GM13976 (cell line): Measurements from ENCODE around the gene KIF2A.

ENCODE experiments used
- DNase-seq: peaks from one replicate; pipeline ENCODE4 v3.0.0; 2012; ENCODE audit warnings: low spot score
- in situ Hi-C: fragments of 300-500 bp; cut with MboI; formaldehyde crosslinking; loops from one replicate; pipeline ENCODE4 v1.12.0; 2022; ENCODE audit warnings: low sequenced_read_pairs, mixed read lengths, inconsistent platforms; ENCODE audit not compliant: unreplicated experiment
- TF ChIP-seq, protein P1 (sequence below): IDR thresholded peaks from 2 replicates; pipeline ENCODE4 v1.5.1; 2012; ENCODE audit warnings: borderline replicate concordance, mild to moderate bottlenecking; ENCODE audit not compliant: insufficient read depth; ENCODE audit errors: extremely low read depth, missing control alignments, control extremely low read depth

Gene KIF2A

DNA sequence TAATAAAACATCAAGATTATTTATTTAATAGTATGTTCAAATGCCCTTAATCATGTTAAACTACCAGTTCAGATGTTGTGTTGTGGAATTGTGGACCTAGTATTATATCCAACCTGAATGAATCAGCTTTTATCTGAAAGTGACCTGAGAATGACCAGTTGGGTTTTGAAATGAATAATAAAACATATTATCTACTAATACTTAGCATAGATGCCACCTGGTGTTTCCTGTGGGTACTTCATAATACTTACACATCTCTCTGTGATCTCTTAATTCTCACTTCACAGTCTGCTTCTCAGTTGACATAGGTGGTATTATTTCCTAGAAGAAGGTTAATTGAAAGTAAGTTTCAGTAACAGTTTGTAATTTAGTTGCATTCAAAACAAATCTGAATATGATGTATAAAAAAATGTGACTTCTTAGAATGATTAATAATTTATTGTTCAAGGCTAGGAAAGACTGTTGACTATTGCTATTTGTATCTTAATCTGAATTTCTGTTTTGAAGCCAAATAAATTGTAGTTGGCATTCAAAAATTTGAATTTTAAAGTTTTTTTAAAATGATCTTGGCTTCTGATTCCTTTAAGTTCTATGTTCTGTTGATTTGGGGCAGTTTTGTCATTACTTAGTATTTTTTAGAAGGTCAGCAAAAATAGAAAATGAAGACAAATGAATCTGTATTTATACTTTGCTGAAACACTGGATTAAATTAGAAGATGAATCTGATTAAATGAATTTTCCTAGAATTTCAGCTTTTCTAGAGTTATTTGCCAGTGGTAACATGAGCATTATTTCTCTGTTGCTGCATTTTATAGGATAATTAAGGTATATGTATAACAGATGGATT lies 48.2 kb downstream of the KIF2A start:
- in situ Hi-C loops: loop anchor here (10.0 kb wide), 1 partner anchor 129 kb away; no protein-coding TSS in a partner anchor
- peak; percentile 40 for DNase-seq
- TF ChIP-seq, protein P1, sequence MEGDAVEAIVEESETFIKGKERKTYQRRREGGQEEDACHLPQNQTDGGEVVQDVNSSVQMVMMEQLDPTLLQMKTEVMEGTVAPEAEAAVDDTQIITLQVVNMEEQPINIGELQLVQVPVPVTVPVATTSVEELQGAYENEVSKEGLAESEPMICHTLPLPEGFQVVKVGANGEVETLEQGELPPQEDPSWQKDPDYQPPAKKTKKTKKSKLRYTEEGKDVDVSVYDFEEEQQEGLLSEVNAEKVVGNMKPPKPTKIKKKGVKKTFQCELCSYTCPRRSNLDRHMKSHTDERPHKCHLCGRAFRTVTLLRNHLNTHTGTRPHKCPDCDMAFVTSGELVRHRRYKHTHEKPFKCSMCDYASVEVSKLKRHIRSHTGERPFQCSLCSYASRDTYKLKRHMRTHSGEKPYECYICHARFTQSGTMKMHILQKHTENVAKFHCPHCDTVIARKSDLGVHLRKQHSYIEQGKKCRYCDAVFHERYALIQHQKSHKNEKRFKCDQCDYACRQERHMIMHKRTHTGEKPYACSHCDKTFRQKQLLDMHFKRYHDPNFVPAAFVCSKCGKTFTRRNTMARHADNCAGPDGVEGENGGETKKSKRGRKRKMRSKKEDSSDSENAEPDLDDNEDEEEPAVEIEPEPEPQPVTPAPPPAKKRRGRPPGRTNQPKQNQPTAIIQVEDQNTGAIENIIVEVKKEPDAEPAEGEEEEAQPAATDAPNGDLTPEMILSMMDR: peak; percentile 32

GRCh38 chr5:62362701-62363100 lies 56.7 kb downstream of the KIF2A start:
- TF ChIP-seq, protein P1: no peak
- no peak for DNase-seq
- in situ Hi-C loops: no loop called here

GRCh38 chr5:62369039-62369438 lies 63.0 kb downstream of the KIF2A start:
- TF ChIP-seq, protein P1: no peak
- in situ Hi-C loops: no loop called here
- DNase-seq: no peak

- TF ChIP-seq, protein P1: no peak
- in situ Hi-C loops: no loop called here
- no peak for DNase-seq
Measured at GRCh38 chr5:62371409-62371808, 65.4 kb downstream of the KIF2A start.

DNA sequence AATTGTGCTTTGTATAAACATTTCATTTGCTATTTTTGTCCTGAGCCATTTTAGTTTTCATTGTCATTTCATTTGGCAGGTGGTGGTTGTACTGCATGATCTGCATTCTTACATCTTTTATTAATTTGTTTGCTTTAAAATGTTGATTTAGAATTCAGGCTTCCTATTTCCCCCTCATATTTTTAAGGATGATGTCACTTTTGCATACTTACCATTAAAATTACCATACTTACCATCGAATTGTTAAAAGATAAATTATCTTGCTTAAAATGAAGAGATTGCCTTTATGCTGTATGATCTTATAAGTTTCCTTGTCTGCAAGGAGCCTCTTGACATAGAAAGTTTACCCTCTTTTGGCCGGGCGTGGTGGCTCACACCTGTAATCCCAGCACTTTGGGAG lies 66.6 kb downstream of the KIF2A start:
- TF ChIP-seq, protein P1: no peak
- in situ Hi-C loops: no loop called here
- no peak for DNase-seq

DNA sequence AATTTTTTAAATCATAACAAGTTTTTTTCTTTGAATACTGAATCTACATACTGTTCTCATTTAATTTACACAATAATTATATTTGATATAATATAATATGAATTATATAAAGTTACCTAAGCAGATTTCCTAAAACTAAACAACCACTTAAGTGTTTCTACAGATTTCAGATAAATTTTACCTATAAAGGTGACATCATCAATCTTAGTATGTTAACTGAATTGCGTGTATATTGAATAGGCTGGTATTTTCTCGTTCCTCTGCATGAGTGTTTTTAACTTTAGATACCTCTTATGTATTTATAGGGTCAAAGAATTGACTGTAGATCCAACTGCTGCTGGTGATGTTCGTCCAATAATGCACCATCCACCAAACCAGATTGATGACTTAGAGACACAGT lies 67.4 kb downstream of the KIF2A start:
- in situ Hi-C loops: no loop called here
- TF ChIP-seq, protein P1: no peak
- DNase-seq: no peak
